Thyroid gland (tissue), 4 donors: ENCODE measurements around the gene PCBP1. TPM values are rescaled to one million over a fixed set of nuclear protein-coding genes. Genes with fewer than 3 reads are reported as not detected.

Source experiments
- DNase-seq, 2 donors: peaks; one replicate each; pipeline ENCODE4 v3.0.0-alpha.2; 2019
- H3K27ac ChIP-seq, 3 donors: fragments of 200-600 bp; sonication (generic); 1 replicate in 2 of 3; 2 replicates in 1 of 3; pipeline ENCODE4 v1.5.1; 2016 to 2019; ENCODE audit warnings: mild to moderate bottlenecking in 1 of 3, moderate library complexity in 1 of 3
- H3K27me3 ChIP-seq: fragments of 200-600 bp; sonication (generic); one replicate; pipeline ENCODE4 v1.5.1; 2019
- H3K36me3 ChIP-seq, 2 donors: fragments of 200-600 bp; sonication (generic); one replicate each; pipeline ENCODE4 v1.5.1; 2016 to 2019
- H3K4me1 ChIP-seq, 2 donors: fragments of 200-600 bp; sonication (generic); one replicate each; pipeline ENCODE4 v1.5.1; 2017 to 2019
- H3K4me3 ChIP-seq, 3 donors: fragments of 200-600 bp; sonication (generic); replicated peaks in 1 of 3; 1 replicate in 2 of 3; 2 replicates in 1 of 3; pipeline ENCODE4 v1.5.1; 2016; ENCODE audit warnings: mild to moderate bottlenecking in 1 of 3
- H3K9me3 ChIP-seq: fragments of 200-600 bp; sonication (generic); one replicate; pipeline ENCODE4 v1.5.1; 2017
- CTCF ChIP-seq, 6 experiments: fragments of 200-600 bp in 3 of 6; fragments of 450-650 bp in 3 of 6; sonication (generic) in 3 of 6; IDR thresholded peaks; one replicate each; pipeline ENCODE4 v1.5.1; 2016 to 2019; ENCODE audit warnings: antibody characterized with exemption in 6 of 6, mild to moderate bottlenecking in 2 of 6, inconsistent platforms in 1 of 6, moderate library complexity in 1 of 6
- POLR2A ChIP-seq, 2 donors: fragments of 450-650 bp; IDR thresholded peaks; one replicate each; pipeline ENCODE4 v1.6.1; 2017; ENCODE audit warnings: antibody characterized with exemption in 2 of 2, mild to moderate bottlenecking in 2 of 2, moderate library complexity in 1 of 2
- WGBS, 2 donors: methylation state at CpG; one replicate each; pipeline ENCODE4 v1.1.5; 2017; 5-methylcytosine and 5-hydroxymethylcytosine counted together
- intact Hi-C: fragments of 100-400 bp; cut with DNase I; formaldehyde crosslinking; loops from one replicate; pipeline ENCODE4 v1.15.1; 2023
- total RNA-seq, 4 donors: library from RNA; depleted of rRNA; stranded (reverse); fragments of >200 nt; gene quantifications; one replicate each; pipeline ENCODE4 v1.2.3, GENCODE V29; 2016

The PCBP1 gene
- total RNA-seq, 4 donors from 2014 or later = 165 to 215 (median 195) TPM

GRCh38 chr2:70080610-70081200, 6.6 kb upstream of the PCBP1 start:
- intact Hi-C loops = no loop called here
- WGBS, 2 donors = 85 to 97% methylated on average over 3 of the region's 3 CpGs
- peak overlapping the region; percentile 85 to 100 (median 100) for H3K27ac ChIP-seq
- no peaks in the 10 kb centered on the region for H3K9me3 ChIP-seq
- DNase-seq = no peak
- H3K36me3 ChIP-seq = peaks cover 0 to 5% of the 10 kb centered on the region in 2 donors
- H3K27me3 ChIP-seq = no peaks in the 10 kb centered on the region
- peaks cover 69% of the 10 kb centered on the region in 2 donors for H3K4me1 ChIP-seq
- H3K4me3 ChIP-seq = no peak overlapping the region
- no peak for TF ChIP-seq CTCF (IDR thresholded peaks at IDR 0.05)
- no peak for TF ChIP-seq POLR2A (IDR thresholded peaks at IDR 0.05)

- Histone ChIP-seq H3K27ac (peak overlapping the region; percentile 85 to 100 (median 100)), H3K9me3 (no peaks in the 10 kb centered on the region), H3K27me3 (no peaks in the 10 kb centered on the region), H3K36me3 (peaks cover 0 to 5% of the 10 kb centered on the region in 2 donors), H3K4me1 (peaks cover 69 to 73% of the 10 kb centered on the region in 2 donors), H3K4me3 (no peak overlapping the region)
- peak; percentile 82 to 83 for DNase-seq
- 40 to 43% methylated on average over 5 of the region's 5 CpGs for WGBS, 2 donors
- TF ChIP-seq POLR2A (IDR thresholded peaks at IDR 0.05) (no peak), CTCF (IDR thresholded peaks at IDR 0.05) (no peak)
- intact Hi-C loops = no loop called here
These were observed 6.1 kb upstream of the PCBP1 start for GRCh38 chr2:70081221-70081620.

- intact Hi-C loops = no loop called here
- H3K27me3 ChIP-seq = no peaks in the 10 kb centered on the region
- no peaks in the 10 kb centered on the region for H3K9me3 ChIP-seq
- peak overlapping the region; percentile 100 for H3K27ac ChIP-seq
- 69 to 76% methylated on average over 8 of the region's 8 CpGs for WGBS, 2 donors
- no peak overlapping the region for H3K4me3 ChIP-seq
- no peak for DNase-seq
- H3K4me1 ChIP-seq = peaks cover 59 to 62% of the 10 kb centered on the region in 2 donors
- peaks cover 4 to 11% of the 10 kb centered on the region in 2 donors for H3K36me3 ChIP-seq
- no peak for TF ChIP-seq CTCF (IDR thresholded peaks at IDR 0.05)
- TF ChIP-seq POLR2A (IDR thresholded peaks at IDR 0.05) = no peak
These were observed 3.7 kb upstream of the PCBP1 start for GRCh38 chr2:70083344-70084156.

- Histone ChIP-seq H3K4me1 (peaks cover 61 to 63% of the 10 kb centered on the region in 2 donors), H3K36me3 (peaks cover 4 to 11% of the 10 kb centered on the region in 2 donors), H3K27ac (peak overlapping the region; percentile 100), H3K9me3 (no peaks in the 10 kb centered on the region), H3K27me3 (no peaks in the 10 kb centered on the region), H3K4me3 (peak overlapping the region in 1 of 3 donors; percentile 78)
- no peak for TF ChIP-seq CTCF (IDR thresholded peaks at IDR 0.05)
- TF ChIP-seq POLR2A (IDR thresholded peaks at IDR 0.05) = peak in 1 of 2 donors; percentile 87
- intact Hi-C loops = loop anchor here (5.0 kb wide), 1 partner anchor 37 kb away; no protein-coding TSS in a partner anchor
- DNase-seq = peak; percentile 87 to 90
- WGBS, 2 donors = 10 to 40% methylated on average over 10 of the region's 10 CpGs
These were observed 2.1 kb upstream of the PCBP1 start for GRCh38 chr2:70084973-70085710.
